Hepatocyte (in vitro differentiated cells): ENCODE data around the gene CDC14B.

Experiments used
- CTCF ChIP-seq: fragments of 200-600 bp; sonication (generic); IDR thresholded peaks from 2 replicates; pipeline ENCODE4 v1.5.1; 2016; ENCODE audit warnings: antibody characterized with exemption, mild to moderate bottlenecking; ENCODE audit not compliant: poor library complexity
- EZH2 ChIP-seq: fragments of 200-600 bp; sonication (generic); IDR thresholded peaks from 2 replicates; pipeline ENCODE4 v1.6.1; 2016; ENCODE audit warnings: antibody characterized with exemption, mild to moderate bottlenecking, borderline replicate concordance
- EZH2phosphoT487 ChIP-seq: fragments of 200-600 bp; sonication (generic); IDR thresholded peaks from one replicate; pipeline ENCODE4 v1.6.1; 2018; ENCODE audit warnings: antibody characterized with exemption, mild to moderate bottlenecking, low read depth, moderate library complexity; ENCODE audit not compliant: unreplicated experiment, severe bottlenecking

DNA sequence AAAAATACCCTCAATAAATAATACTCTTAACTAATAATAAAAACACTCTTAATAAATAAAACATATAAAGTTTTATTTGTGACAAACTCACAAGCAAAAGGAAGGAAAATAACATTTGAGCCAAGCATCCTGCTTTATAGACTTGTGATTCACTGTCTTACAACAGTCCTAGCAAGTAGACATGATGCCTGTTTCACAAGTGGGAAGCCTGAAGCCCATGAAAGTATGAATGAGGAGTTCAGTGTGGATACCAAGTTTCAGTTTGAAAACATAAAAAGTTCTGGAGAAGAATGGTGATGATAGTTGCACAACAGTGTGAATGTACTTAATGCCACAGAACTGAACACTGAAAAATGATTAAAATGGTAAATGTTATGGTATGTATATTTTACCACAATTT lies 158.8 kb downstream of the CDC14B start:
- TF ChIP-seq CTCF: no peak
- no peak for TF ChIP-seq EZH2
- TF ChIP-seq EZH2phosphoT487: no peak
